Measurements from ENCODE around the gene LRRC36. TPM values are rescaled to one million over a fixed set of nuclear protein-coding genes. Genes with fewer than 3 reads are reported as not detected.

Gene LRRC36
- total and polyA plus RNA-seq, 2 of the 13 experiments (the other 11 are each of a cell fraction or from before 2014, with no cell fraction given) = 0.12 to 0.15 TPM

DNA sequence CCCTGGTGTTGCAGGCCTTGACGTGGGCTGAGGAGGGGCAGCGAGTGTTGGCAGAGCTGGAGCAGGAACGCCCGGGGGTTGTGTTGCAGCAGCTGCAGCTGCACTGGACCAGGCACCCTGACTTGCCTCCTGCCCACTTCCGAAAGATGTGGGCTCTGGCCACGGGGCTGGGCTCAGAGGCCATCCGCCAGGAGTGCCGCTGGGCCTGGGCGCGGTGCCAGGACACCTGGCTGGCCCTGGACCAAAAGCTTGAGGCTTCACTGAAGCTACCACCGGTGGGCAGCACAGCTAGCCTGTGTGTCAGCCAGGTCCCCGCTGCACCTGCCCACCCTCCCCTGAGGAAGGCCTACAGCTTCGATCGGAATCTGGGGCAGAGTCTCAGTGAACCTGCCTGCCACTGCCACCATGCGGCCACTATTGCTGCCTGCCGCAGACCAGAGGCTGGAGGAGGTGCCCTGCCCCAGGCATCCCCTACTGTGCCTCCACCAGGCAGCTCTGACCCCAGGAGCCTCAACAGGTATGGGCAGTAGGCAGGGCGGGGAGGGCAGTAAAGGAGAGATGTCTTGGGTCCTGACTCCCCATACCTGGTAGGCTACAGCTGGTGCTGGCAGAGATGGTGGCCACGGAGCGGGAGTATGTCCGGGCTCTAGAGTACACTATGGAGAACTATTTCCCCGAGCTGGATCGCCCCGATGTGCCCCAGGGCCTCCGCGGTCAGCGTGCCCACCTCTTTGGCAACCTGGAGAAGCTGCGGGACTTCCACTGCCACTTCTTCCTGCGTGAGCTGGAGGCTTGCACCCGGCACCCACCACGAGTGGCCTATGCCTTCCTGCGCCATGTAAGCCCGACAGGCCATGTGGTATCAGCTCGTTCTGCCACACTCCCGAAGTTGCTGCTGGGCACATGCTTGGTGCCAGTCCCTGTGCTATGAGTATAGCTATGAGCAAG lies 41.6 kb upstream of the LRRC36 start (continued):
- no peak for TF ChIP-seq ESRRA (CRISPR knock-in tag; IDR thresholded peaks at IDR 0.05; ENCODE audit: low read depth)
- TF ChIP-seq GABPA (IDR thresholded peaks at IDR 0.05; ENCODE audit: low read depth, low read length) = no peak
- no peak for TF ChIP-seq GABPA (CRISPR knock-in tag; IDR thresholded peaks at IDR 0.05; ENCODE audit: low read depth)
- TF ChIP-seq ZNF614 (CRISPR knock-in tag; IDR thresholded peaks at IDR 0.05; ENCODE audit: borderline replicate concordance) = no peak; the same call in 1 of the 2 replicates
- TF ChIP-seq MAFF (IDR thresholded peaks at IDR 0.05; ENCODE audit: low read depth, low read length) = no peak
- TF ChIP-seq ZMYM4 (CRISPR knock-in tag; IDR thresholded peaks at IDR 0.05) = no peak; the same call in 1 of the 2 replicates
- TF ChIP-seq SKI (IDR thresholded peaks at IDR 0.05; ENCODE audit: partially characterized antibody) = no peak
- TF ChIP-seq ZNF841 (CRISPR knock-in tag; IDR thresholded peaks at IDR 0.05; ENCODE audit: borderline replicate concordance) = no peak
- no peak for TF ChIP-seq TFDP2 (CRISPR knock-in tag; IDR thresholded peaks at IDR 0.05)
- TF ChIP-seq, protein P1, sequence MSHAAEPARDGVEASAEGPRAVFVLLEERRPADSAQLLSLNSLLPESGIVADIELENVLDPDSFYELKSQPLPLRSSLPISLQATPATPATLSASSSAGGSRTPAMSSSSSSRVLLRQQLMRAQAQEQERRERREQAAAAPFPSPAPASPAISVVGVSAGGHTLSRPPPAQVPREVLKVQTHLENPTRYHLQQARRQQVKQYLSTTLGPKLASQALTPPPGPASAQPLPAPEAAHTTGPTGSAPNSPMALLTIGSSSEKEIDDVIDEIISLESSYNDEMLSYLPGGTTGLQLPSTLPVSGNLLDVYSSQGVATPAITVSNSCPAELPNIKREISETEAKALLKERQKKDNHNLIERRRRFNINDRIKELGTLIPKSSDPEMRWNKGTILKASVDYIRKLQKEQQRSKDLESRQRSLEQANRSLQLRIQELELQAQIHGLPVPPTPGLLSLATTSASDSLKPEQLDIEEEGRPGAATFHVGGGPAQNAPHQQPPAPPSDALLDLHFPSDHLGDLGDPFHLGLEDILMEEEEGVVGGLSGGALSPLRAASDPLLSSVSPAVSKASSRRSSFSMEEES (CRISPR knock-in tag; IDR thresholded peaks at IDR 0.05) = no peak
- no peak for TF ChIP-seq HNF4A (CRISPR knock-in tag; IDR thresholded peaks at IDR 0.05)
- TF ChIP-seq ZNF574 (CRISPR knock-in tag; IDR thresholded peaks at IDR 0.05) = peak; percentile 55
- TF ChIP-seq, protein P2, sequence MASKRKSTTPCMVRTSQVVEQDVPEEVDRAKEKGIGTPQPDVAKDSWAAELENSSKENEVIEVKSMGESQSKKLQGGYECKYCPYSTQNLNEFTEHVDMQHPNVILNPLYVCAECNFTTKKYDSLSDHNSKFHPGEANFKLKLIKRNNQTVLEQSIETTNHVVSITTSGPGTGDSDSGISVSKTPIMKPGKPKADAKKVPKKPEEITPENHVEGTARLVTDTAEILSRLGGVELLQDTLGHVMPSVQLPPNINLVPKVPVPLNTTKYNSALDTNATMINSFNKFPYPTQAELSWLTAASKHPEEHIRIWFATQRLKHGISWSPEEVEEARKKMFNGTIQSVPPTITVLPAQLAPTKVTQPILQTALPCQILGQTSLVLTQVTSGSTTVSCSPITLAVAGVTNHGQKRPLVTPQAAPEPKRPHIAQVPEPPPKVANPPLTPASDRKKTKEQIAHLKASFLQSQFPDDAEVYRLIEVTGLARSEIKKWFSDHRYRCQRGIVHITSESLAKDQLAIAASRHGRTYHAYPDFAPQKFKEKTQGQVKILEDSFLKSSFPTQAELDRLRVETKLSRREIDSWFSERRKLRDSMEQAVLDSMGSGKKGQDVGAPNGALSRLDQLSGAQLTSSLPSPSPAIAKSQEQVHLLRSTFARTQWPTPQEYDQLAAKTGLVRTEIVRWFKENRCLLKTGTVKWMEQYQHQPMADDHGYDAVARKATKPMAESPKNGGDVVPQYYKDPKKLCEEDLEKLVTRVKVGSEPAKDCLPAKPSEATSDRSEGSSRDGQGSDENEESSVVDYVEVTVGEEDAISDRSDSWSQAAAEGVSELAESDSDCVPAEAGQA (IDR thresholded peaks at IDR 0.05; ENCODE audit: low read depth) = no peak
- TF ChIP-seq, protein P2 (CRISPR knock-in tag; IDR thresholded peaks at IDR 0.05; ENCODE audit: borderline replicate concordance) = no peak
- no peak for TF ChIP-seq SNRNP70 (IDR thresholded peaks at IDR 0.05; ENCODE audit: low read depth, low read length)
- TF ChIP-seq ZBTB3 (CRISPR knock-in tag; IDR thresholded peaks at IDR 0.05; ENCODE audit: borderline replicate concordance, low read depth) = no peak
- no peak for TF ChIP-seq CBX1 (IDR thresholded peaks at IDR 0.05; ENCODE audit: low read depth)
- no peak for TF ChIP-seq PAF1 (CRISPR knock-in tag; IDR thresholded peaks at IDR 0.05)
